Spleen (tissue), 11 donors: ENCODE measurements around the gene FOXF2. TPM values are rescaled to one million over a fixed set of nuclear protein-coding genes. Genes with fewer than 3 reads are reported as not detected.
A peak's percentile ranks its signal among the peaks of the same experiment; 100 is the strongest.

Experiments
- DNase-seq: peaks from one replicate; pipeline ENCODE4 v3.0.0-alpha.2; 2020
- H3K27ac ChIP-seq, 8 donors: fragments of 200-600 bp; sonication (generic) in 7 of 8; 1 replicate in 4 of 8; 2 replicates in 4 of 8; pipeline versions ENCODE4 v1.5.0 to v1.8.0; 2016 to 2021; ENCODE audit warnings: inconsistent platforms in 4 of 8, mild to moderate bottlenecking in 4 of 8, moderate library complexity in 1 of 8
- H3K27me3 ChIP-seq, 7 donors: fragments of 200-600 bp; sonication (generic) in 6 of 7; replicated peaks in 1 of 7; 1 replicate in 4 of 7; 2 replicates in 3 of 7; pipeline versions ENCODE4 v1.5.0 to v1.8.0; 2016 to 2021; ENCODE audit warnings: inconsistent platforms in 3 of 7, mild to moderate bottlenecking in 1 of 7
- H3K36me3 ChIP-seq, 6 donors: fragments of 200-600 bp; sonication (generic) in 5 of 6; 1 replicate in 4 of 6; 2 replicates in 2 of 6; pipeline versions ENCODE4 v1.5.0 to v1.8.0; 2016 to 2021; ENCODE audit warnings: inconsistent platforms in 2 of 6
- H3K4me1 ChIP-seq, 6 donors: fragments of 200-600 bp; sonication (generic) in 5 of 6; 1 replicate in 3 of 6; 2 replicates in 3 of 6; pipeline versions ENCODE4 v1.5.0 to v1.8.0; 2016 to 2021; ENCODE audit warnings: inconsistent platforms in 3 of 6
- H3K4me3 ChIP-seq, 8 donors: fragments of 200-600 bp; sonication (generic) in 7 of 8; 1 replicate in 4 of 8; 2 replicates in 4 of 8; pipeline versions ENCODE4 v1.5.0 to v1.8.0; 2016 to 2021; ENCODE audit warnings: inconsistent platforms in 4 of 8, mild to moderate bottlenecking in 4 of 8, moderate library complexity in 2 of 8
- H3K9me3 ChIP-seq, 8 donors: fragments of 200-600 bp; sonication (generic) in 7 of 8; 1 replicate in 4 of 8; 2 replicates in 4 of 8; pipeline versions ENCODE4 v1.5.0 to v1.8.0; 2016 to 2021; ENCODE audit warnings: inconsistent platforms in 4 of 8
- POLR2A ChIP-seq, 3 donors: fragments of 450-650 bp; IDR thresholded peaks; one replicate each; pipeline ENCODE4 v1.5.1; 2017; ENCODE audit warnings: antibody characterized with exemption in 3 of 3, mild to moderate bottlenecking in 1 of 3
- POLR2AphosphoS5 ChIP-seq, 3 donors: sonication (generic); formaldehyde crosslinking; IDR thresholded peaks; one replicate each; pipeline ENCODE4 v1.5.1; 2017; ENCODE audit warnings: antibody characterized with exemption in 3 of 3
- WGBS, 5 donors: extraction: QIAGEN DNeasy Blood & Tissue Kit in 3 of 5; methylation state at CpG; one replicate each; pipeline versions ENCODE4 v1.1.5 to v1.1.7; 2013 to 2018; 5-methylcytosine and 5-hydroxymethylcytosine counted together
- intact Hi-C: fragments of 100-400 bp; cut with DNase I; formaldehyde crosslinking; loops from one replicate; pipeline ENCODE4 v1.15.0; 2023; ENCODE audit warnings: low total_unique reads
- polyA plus RNA-seq, 3 donors: library from polyadenylated mRNA; stranded (reverse); fragments of 200-250 nt; gene quantifications; one replicate each; pipeline ENCODE4 v1.2.1, GENCODE V29; 2013
- total RNA-seq, 7 donors: library from RNA; depleted of rRNA in 3 of 7; stranded (reverse); fragments of >200 nt in 3 of 7; fragmentation: NEBNext Ultra II Directional in 4 of 7; extraction: Animal tissue kit (Norgen Biotek cat#: 25700) in 4 of 7; gene quantifications; one replicate each; pipeline versions ENCODE4 v1.1.0 to v1.2.1, GENCODE V29; 2016 to 2021
- TF ChIP-seq, protein P1 (sequence below), 11 experiments: fragments of 200-600 bp in 7 of 11; fragments of 450-650 bp in 4 of 11; sonication (generic) in 4 of 11; IDR thresholded peaks in 8 of 11; conservative IDR thresholded peaks in 3 of 11; 1 replicate in 7 of 11; 2 replicates in 4 of 11; pipeline versions ENCODE4 v1.4.0 to v1.8.0; 2016 to 2021; ENCODE audit warnings: antibody characterized with exemption in 11 of 11, inconsistent platforms in 4 of 11, mild to moderate bottlenecking in 1 of 11
- donor health status: healthy with polysubstance abuse.
- donor health status: DM: no; HTN: no; CAD: no; lungs with moderate emphysema.
- donor health status: DM: no; HTN: no; CAD: no.
- donor health status: Bipolar disorder and iron deficiency.
- donor health status: healthy.
- donor health status: DM: no; HTN: no; CAD: no.
- donor health status: DM: yes; HTN: yes; CAD: no.

FOXF2 gene
- total and polyA plus RNA-seq, 10 donors, result not detected

- Histone ChIP-seq H3K36me3 (no peaks in the 10 kb centered on the region), H3K27ac (no peak overlapping the region), H3K9me3 (no peaks in the 10 kb centered on the region), H3K27me3 (peaks cover 0 to 66% (median 29%) of the 10 kb centered on the region in 7 donors), H3K4me3 (no peak overlapping the region), H3K4me1 (peaks cover 0 to 5% (median 0%) of the 10 kb centered on the region in 6 donors)
- intact Hi-C loops, result loop anchor here (10.0 kb wide), 1 partner anchor 842 kb away; no protein-coding TSS in a partner anchor
- 29 to 37% (median 31%) methylated on average over 18 of the region's 18 CpGs for WGBS, 5 donors
- no peak for DNase-seq
- TF ChIP-seq, protein P1, sequence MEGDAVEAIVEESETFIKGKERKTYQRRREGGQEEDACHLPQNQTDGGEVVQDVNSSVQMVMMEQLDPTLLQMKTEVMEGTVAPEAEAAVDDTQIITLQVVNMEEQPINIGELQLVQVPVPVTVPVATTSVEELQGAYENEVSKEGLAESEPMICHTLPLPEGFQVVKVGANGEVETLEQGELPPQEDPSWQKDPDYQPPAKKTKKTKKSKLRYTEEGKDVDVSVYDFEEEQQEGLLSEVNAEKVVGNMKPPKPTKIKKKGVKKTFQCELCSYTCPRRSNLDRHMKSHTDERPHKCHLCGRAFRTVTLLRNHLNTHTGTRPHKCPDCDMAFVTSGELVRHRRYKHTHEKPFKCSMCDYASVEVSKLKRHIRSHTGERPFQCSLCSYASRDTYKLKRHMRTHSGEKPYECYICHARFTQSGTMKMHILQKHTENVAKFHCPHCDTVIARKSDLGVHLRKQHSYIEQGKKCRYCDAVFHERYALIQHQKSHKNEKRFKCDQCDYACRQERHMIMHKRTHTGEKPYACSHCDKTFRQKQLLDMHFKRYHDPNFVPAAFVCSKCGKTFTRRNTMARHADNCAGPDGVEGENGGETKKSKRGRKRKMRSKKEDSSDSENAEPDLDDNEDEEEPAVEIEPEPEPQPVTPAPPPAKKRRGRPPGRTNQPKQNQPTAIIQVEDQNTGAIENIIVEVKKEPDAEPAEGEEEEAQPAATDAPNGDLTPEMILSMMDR (IDR thresholded peaks at IDR 0.05 in 8 of 11, conservative IDR thresholded peaks at IDR 0.05 in 3 of 11), result peak; percentile 43 to 83 (median 64)
- TF ChIP-seq POLR2A (IDR thresholded peaks at IDR 0.05), result no peak
These were observed 47.2 kb downstream of the FOXF2 start for GRCh38 chr6:1436334-1437306.

DNA sequence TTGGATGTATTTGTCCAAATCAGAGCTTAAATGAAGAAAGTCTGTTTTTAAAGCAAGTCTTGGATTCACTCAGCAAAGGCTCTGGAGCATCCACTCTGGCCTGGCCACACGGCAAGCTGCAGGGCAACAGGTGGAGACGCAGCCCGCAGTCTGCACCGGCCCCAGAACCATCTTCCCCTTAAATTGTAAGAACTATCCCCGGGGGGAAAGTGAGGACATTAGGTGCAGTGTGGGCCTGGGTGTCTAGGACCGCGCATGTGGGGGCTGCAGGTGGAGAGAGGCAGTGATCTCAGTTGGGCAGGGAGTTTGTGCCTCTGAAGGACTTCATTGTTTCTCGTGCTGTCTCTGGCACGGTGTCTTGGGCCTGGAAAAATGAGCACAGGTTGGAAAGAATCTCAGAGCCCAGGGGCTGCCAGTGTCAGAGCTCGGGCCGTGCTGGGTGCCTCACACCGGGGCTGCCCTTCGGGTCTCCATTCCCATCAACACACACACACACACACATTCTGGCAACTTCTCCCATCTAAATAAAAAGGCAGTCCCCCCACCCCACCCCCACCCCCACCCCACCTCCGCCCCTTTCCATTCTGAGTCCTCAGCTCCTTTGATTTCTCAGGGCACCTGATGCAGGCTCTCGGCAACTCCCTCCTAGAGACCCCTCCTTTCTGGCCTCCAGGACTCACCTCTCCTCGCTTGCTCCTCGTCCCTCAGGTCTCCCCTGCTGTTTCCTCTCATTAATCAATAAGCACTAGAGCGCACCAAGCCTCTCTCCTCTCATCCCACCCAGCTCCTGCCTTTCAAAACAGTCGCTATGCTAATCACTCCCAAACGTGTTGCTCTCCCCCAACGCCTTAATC, 48.4 kb downstream of the FOXF2 start:
- 59 to 65% (median 62%) methylated on average over 20 to 21 of the region's 21 CpGs for WGBS, 5 donors
- no peaks in the 10 kb centered on the region for H3K36me3 ChIP-seq
- DNase-seq, result no peak
- intact Hi-C loops, result loop anchor here (10.0 kb wide), 1 partner anchor 843 kb away; no protein-coding TSS in a partner anchor
- no peak for TF ChIP-seq POLR2AphosphoS5 (IDR thresholded peaks at IDR 0.05)
- no peak for TF ChIP-seq POLR2A (IDR thresholded peaks at IDR 0.05)
- TF ChIP-seq, protein P1 (IDR thresholded peaks at IDR 0.05 in 8 of 11, conservative IDR thresholded peaks at IDR 0.05 in 3 of 11), result no peak
- H3K4me1 ChIP-seq, result peaks cover 0 to 5% (median 0%) of the 10 kb centered on the region in 6 donors
- peaks cover 0 to 4% (median 0%) of the 10 kb centered on the region in 8 donors for H3K9me3 ChIP-seq
- H3K27me3 ChIP-seq, result peaks cover 0 to 75% (median 29%) of the 10 kb centered on the region in 7 donors
- no peak overlapping the region for H3K27ac ChIP-seq
- H3K4me3 ChIP-seq, result no peak overlapping the region

DNA sequence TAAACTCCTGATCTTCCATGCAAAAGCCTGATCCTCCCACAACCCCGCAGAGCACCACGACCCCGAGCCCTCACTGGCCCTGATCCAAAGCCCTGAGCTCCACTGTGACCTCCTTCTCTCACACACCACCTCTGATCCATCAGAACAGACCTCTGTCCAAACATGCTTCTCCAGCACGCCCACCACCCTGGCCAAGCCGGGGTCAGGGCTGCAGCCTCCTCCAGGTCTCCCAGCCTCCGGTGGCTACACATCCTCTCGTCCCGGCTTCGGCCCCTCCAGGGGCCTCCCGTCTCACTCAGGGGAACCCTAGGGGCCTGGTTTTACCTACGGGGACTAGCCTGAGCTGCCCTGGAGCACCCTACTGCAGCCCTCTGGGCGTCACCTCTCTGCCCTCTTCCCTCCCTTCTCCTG, 49.1 kb downstream of the FOXF2 start:
- intact Hi-C loops, result loop anchor here (10.0 kb wide), 1 partner anchor 844 kb away; no protein-coding TSS in a partner anchor
- peaks cover 0 to 4% (median 0%) of the 10 kb centered on the region in 8 donors for H3K9me3 ChIP-seq
- DNase-seq, result no peak
- TF ChIP-seq POLR2A (IDR thresholded peaks at IDR 0.05) (no peak), POLR2AphosphoS5 (IDR thresholded peaks at IDR 0.05) (no peak)
- TF ChIP-seq, protein P1 (IDR thresholded peaks at IDR 0.05 in 8 of 11, conservative IDR thresholded peaks at IDR 0.05 in 3 of 11), result no peak
- WGBS, 5 donors, result 56 to 63% (median 59%) methylated on average over 12 of the region's 12 CpGs
- H3K4me3 ChIP-seq, result no peak overlapping the region
- peaks cover 0 to 5% (median 0%) of the 10 kb centered on the region in 6 donors for H3K4me1 ChIP-seq
- H3K36me3 ChIP-seq, result no peaks in the 10 kb centered on the region
- no peak overlapping the region for H3K27ac ChIP-seq
- peaks cover 0 to 80% (median 29%) of the 10 kb centered on the region in 7 donors for H3K27me3 ChIP-seq
